ENCODE data around the gene RAB44.

Gene RAB44

DNA sequence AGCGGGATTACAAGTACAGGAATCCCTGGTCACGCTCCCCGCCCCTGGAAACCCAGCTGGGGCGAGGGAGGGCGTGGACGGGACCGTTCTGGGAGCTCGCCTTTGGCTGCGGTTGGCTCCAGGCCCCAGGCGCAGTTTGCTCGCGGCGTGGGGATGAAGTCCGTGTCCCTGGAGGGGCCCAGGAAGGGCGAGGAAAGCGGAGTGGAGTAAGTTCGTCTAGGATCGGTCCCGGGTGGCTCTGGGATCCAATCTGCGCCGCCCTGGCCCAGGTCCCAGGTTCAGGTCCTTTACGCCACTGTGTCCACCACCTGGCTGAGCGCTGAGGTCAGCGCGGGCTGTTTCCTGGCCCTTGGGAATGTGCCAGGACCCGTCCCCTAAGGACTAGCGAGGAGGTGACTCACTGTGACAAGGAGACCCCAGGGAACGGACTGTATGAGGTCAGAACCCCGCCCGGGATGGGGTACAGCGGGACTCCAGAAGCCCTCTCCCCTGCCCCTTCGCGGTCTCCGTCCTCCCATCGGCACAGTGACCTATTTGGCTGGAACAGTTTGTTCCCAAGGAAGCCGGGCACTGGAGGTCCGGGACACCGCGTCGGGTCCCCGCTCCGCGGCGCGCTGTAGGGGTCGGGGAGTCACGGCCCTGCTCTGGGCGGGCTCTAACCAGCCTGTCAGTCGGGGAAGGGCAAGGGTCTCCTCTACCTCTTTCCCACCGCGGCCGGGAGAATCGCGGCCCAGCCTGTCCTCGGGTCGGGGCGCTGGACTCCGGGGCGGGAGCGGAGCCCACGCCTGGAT, 18.4 kb upstream of the RAB44 start:
- no peak for TF ChIP-seq EZH2 (IDR thresholded peaks at IDR 0.05; ENCODE audit: borderline replicate concordance, low read length)
- TF ChIP-seq, protein P1, sequence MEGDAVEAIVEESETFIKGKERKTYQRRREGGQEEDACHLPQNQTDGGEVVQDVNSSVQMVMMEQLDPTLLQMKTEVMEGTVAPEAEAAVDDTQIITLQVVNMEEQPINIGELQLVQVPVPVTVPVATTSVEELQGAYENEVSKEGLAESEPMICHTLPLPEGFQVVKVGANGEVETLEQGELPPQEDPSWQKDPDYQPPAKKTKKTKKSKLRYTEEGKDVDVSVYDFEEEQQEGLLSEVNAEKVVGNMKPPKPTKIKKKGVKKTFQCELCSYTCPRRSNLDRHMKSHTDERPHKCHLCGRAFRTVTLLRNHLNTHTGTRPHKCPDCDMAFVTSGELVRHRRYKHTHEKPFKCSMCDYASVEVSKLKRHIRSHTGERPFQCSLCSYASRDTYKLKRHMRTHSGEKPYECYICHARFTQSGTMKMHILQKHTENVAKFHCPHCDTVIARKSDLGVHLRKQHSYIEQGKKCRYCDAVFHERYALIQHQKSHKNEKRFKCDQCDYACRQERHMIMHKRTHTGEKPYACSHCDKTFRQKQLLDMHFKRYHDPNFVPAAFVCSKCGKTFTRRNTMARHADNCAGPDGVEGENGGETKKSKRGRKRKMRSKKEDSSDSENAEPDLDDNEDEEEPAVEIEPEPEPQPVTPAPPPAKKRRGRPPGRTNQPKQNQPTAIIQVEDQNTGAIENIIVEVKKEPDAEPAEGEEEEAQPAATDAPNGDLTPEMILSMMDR (IDR thresholded peaks at IDR 0.05; ENCODE audit: low read length), result no peak

DNA sequence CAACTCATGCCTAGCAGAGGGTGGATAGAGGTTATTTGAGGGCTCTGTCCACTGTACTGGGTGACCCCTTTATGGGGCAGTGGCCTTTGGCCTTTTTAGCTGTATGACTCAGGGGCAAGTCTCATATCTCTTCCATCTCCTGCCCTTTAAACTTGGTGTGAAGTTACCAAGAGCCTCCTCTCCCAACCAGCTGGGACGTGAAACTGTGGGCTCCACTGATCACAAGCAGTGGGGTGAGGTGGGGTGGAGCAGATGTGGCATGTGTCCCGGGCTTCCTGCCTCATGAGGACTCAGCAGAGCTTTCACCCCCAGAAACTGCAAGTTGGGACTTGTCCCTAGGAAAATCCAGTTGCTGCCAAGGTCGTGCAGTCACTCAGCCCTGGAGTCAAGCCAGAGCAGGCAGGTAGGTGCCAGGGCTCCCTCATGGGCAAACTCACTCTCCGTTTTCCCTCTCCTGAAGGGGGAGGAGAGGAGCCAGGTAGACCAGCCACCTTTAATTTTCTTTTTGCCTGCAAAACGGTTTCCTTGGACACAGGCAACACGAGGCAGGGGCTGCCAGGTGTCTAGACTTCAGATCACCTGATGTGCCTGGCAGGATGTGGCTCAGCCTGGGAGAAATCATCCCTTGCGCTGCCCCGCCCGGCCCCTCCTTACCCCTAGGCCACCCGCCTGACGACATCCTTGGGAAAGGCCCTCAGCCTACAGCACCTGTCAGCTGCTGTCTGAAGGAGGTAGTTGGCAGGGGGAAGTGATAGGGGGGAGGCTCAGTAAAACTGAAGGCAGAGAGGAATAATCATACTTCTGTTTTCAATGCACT, 15.1 kb upstream of the RAB44 start:
- H4K20me1 ChIP-seq (ENCODE audit: insufficient read depth, low read length), result no peaks in the 10 kb centered on the region
- 0 out of 2 replicates have a peak, but pooled peaks cover 3% of the 10 kb centered on the region for H3F3A ChIP-seq (ENCODE audit: insufficient read depth, low read length)
- no peaks in the 10 kb centered on the region for H3K36me3 ChIP-seq (ENCODE audit: insufficient read depth, low read length)
- no peaks in the 10 kb centered on the region for H3K9me2 ChIP-seq (ENCODE audit: low read depth, low read length)
- H3K4me1 ChIP-seq (ENCODE audit: insufficient read depth, low read length, severe bottlenecking), result peaks cover 60% of the 10 kb centered on the region
- no peak overlapping the region for H2AFZ ChIP-seq (ENCODE audit: low read length)
- no peaks in the 10 kb centered on the region for H3K27me3 ChIP-seq (ENCODE audit: insufficient read depth, low read length)
- peak overlapping the region; percentile 48 for H3K27ac ChIP-seq (ENCODE audit: low read depth, low read length, poor library complexity, severe bottlenecking)
- no peak overlapping the region for H3K4me3 ChIP-seq (ENCODE audit: low read depth, low read length, poor library complexity, severe bottlenecking)
- peak overlapping the region; percentile 11; the same call in 1 of the 2 replicates for H3K4me2 ChIP-seq (ENCODE audit: low read length)
- no peaks in the 10 kb centered on the region for H3K9me3 ChIP-seq (ENCODE audit: low read length)
- no peak for TF ChIP-seq EZH2 (IDR thresholded peaks at IDR 0.05; ENCODE audit: borderline replicate concordance, low read length)
- no peak overlapping the region; the same call in 1 of the 2 replicates for H3K9ac ChIP-seq (ENCODE audit: low read length)
- no peaks in the 10 kb centered on the region for H3K79me2 ChIP-seq (ENCODE audit: insufficient read depth, low read length)

More for the DNA sequence above, 18.4 kb upstream of the RAB44 start:
- no peaks in the 10 kb centered on the region for H3K36me3 ChIP-seq (ENCODE audit: insufficient read depth, low read length)
- H3K27ac ChIP-seq (ENCODE audit: low read depth, low read length, poor library complexity, severe bottlenecking), result no peak overlapping the region
- H3K4me3 ChIP-seq (ENCODE audit: low read depth, low read length, poor library complexity, severe bottlenecking), result peak overlapping the region; percentile 58
- no peaks in the 10 kb centered on the region for H3K79me2 ChIP-seq (ENCODE audit: insufficient read depth, low read length)
- peak overlapping the region; percentile 48; the same call in 1 of the 2 replicates for H3K9ac ChIP-seq (ENCODE audit: low read length)
- no peak overlapping the region for H2AFZ ChIP-seq (ENCODE audit: low read length)
- no peaks in the 10 kb centered on the region for H3K27me3 ChIP-seq (ENCODE audit: insufficient read depth, low read length)
- no peaks in the 10 kb centered on the region for H3K9me2 ChIP-seq (ENCODE audit: low read depth, low read length)
- no peaks in the 10 kb centered on the region for H4K20me1 ChIP-seq (ENCODE audit: insufficient read depth, low read length)
- peaks cover 60% of the 10 kb centered on the region for H3K4me1 ChIP-seq (ENCODE audit: insufficient read depth, low read length, severe bottlenecking)
- H3F3A ChIP-seq (ENCODE audit: insufficient read depth, low read length), result 0 out of 2 replicates have a peak, but pooled peaks cover 3% of the 10 kb centered on the region
- peak overlapping the region; percentile 75 for H3K4me2 ChIP-seq (ENCODE audit: low read length)
- H3K9me3 ChIP-seq (ENCODE audit: low read length), result no peaks in the 10 kb centered on the region

DNA sequence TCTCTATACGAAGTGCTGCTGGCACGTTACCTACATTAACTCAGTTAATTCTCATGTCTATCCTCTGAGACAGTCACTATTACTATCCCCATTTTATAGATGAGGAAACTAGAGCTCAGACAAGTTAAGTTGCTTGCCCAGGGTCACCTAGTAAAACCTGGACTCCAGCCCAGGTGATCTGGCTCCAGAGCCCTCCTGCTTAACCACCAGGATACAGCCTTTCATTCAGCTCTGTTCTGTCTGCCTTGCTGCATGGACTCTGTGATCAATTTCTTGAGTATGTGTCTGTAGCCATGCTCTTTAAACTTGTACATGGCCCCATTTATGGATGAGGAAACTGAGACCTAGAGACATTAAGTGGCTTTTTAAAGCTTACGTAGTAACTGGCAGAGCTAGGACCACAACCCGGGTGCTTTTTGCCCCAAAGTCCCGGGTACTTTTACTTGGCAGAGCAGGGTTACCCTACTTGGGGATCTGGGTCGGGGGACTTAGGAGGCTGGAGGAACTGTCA, 14.4 kb upstream of the RAB44 start:
- no peak for TF ChIP-seq EZH2 (IDR thresholded peaks at IDR 0.05; ENCODE audit: borderline replicate concordance, low read length)
- TF ChIP-seq, protein P1 (IDR thresholded peaks at IDR 0.05; ENCODE audit: low read length), result no peak
- Histone ChIP-seq H3K9ac (ENCODE audit: low read length) (no peak overlapping the region; the same call in 1 of the 2 replicates), H3K4me3 (ENCODE audit: low read depth, low read length, poor library complexity, severe bottlenecking) (no peak overlapping the region), H3K36me3 (ENCODE audit: insufficient read depth, low read length) (no peaks in the 10 kb centered on the region), H3K4me2 (ENCODE audit: low read length) (0 out of 2 replicates have a peak overlapping the region, but pooled peaks have one; percentile 24), H3K27me3 (ENCODE audit: insufficient read depth, low read length) (no peaks in the 10 kb centered on the region), H3F3A (ENCODE audit: insufficient read depth, low read length) (no peaks in the 10 kb centered on the region), H2AFZ (ENCODE audit: low read length) (no peak overlapping the region), H3K79me2 (ENCODE audit: insufficient read depth, low read length) (no peaks in the 10 kb centered on the region), H4K20me1 (ENCODE audit: insufficient read depth, low read length) (no peaks in the 10 kb centered on the region), H3K27ac (ENCODE audit: low read depth, low read length, poor library complexity, severe bottlenecking) (peak overlapping the region; percentile 48), H3K9me2 (ENCODE audit: low read depth, low read length) (no peaks in the 10 kb centered on the region), H3K4me1 (ENCODE audit: insufficient read depth, low read length, severe bottlenecking) (peaks cover 54% of the 10 kb centered on the region), H3K9me3 (ENCODE audit: low read length) (no peaks in the 10 kb centered on the region)

Measured in OCI-LY1 (cell line).